Erythroblast (primary cell): Measurements from ENCODE around the gene PARD6G.
"Not testable (repeated sequence)": the region's sequence is repeated elsewhere in the genome, so short reads cannot be mapped to it uniquely, and the experiment has no call there.

Source experiments
- DNase-seq, 2 experiments: peaks; one replicate each; lab custom pipeline; 2025; lab: John Stamatoyannopoulos, UW
- GATA1 ChIP-seq: IDR thresholded peaks from 2 replicates; pipeline ENCODE4 v1.6.1; 2011; ENCODE audit warnings: low read depth, mild to moderate bottlenecking, control low read depth, low read length, moderate library complexity
- POLR2A ChIP-seq: IDR thresholded peaks from 2 replicates; pipeline ENCODE4 v1.6.1; 2011; ENCODE audit warnings: mild to moderate bottlenecking, low read length

Gene PARD6G, protein sequence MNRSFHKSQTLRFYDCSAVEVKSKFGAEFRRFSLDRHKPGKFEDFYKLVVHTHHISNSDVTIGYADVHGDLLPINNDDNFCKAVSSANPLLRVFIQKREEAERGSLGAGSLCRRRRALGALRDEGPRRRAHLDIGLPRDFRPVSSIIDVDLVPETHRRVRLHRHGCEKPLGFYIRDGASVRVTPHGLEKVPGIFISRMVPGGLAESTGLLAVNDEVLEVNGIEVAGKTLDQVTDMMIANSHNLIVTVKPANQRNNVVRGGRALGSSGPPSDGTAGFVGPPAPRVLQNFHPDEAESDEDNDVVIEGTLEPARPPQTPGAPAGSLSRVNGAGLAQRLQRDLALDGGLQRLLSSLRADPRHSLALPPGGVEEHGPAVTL

DNA sequence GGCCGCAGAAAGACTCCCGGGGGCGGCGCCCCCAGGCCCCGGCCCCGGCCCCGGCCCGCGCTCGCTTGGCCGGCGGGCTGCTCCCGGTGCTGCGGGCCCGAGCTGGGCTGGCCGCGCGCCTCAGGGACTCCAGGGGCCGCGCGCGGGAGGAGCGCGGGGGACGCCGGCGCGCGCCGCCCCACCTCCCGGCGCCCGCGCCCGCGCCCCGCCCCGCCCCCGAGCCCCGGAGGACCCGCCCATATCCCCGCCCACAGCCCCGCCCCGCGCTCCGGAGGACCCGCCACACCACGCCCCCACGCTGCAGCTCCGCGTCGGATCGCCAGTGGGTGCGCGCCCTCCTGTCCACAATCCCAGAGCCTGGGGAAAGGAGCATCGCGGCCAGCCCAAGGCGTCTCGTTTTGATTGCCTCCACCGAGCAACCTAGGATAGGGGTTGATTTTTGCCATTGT lies at the start of gene PARD6G:
Gene PARD6G (minus strand): TSS at position 122 of the 449 bp plus-strand sequence. CDS start 166 bp downstream, outside the sequence.
- DNase-seq = peak; percentile 72 to 82
- no peak for TF ChIP-seq GATA1
- no peak for TF ChIP-seq POLR2A

DNA sequence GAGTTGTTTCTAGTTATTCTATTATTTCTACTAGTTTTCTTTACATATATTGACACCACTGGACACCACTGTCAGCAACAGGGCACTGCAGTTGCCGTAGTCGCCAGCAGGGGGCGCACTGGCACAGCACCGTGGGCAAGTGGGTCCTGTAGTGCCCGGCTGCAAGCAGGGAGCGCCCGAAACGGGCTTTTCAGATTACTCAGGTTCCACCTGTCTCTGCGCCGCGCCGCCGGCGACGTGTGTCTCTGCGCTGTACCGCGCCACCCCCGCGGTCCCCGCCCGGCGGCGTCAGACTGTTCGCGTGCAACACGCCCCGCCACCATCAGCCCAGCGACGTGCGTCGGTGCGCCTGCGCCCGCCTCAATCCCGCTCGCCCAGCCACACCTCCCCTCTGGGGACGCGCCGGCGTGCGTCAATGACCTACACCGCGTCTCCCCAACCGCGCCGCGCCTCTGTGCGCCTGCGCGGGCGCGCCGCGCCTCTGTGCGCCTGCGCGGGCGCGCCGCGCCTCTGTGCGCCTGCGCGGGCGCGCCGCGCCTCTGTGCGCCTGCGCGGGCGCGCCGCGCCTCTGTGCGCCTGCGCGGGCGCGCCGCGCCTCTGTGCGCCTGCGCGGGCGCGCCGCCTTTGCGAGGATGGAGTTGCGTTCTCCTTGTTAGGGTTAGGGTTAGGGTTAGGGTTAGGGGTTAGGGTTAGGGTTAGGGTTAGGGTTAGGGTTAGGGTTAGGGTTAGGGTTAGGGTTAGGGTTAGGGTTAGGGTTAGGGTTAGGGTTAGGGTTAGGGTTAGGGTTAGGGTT lies 15.1 kb upstream of the PARD6G start:
- not testable (repeated sequence) for DNase-seq

DNA sequence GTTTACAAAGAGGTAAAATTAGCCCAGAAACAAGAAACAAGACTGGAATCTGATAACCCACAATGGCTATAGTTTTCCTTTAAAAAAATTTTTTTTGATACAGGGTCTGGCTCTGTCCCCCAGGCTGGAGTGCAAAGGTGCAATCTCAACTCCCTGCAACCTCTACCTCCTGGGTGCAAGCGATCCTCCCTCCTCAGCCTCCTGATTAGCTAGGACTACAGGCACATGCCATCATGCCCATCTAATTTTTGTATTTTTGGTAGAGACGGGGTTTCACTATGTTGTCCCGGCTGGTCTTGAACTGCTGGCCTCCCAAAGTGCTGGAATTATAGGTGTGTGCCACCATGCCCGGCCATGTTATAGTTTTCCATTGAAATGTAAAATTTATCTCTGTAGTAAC lies 12.3 kb upstream of the PARD6G start:
- TF ChIP-seq POLR2A = no peak
- no peak for TF ChIP-seq GATA1

DNA sequence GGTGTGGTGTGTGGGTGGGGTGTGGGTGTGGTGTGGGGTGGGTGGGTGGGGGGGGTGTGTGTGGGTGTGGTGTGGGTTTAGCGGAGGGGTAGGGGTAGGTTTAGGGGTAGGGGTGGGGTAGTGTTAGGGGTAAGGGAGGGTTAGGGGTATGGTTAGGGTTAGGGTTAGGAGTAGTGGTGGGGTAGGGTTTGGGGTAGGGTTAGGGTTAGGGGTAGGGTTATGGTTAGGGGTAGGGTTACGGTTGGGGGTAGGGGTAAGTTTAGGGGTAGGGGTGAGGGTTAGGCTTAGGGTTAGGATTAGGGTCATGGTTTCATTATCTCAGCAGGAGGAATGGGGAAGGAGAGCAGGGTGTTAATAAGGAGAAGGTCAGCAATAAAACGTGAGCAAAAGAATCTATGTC lies 11.3 kb upstream of the PARD6G start:
- no peak for DNase-seq
- TF ChIP-seq GATA1 = no peak
- TF ChIP-seq POLR2A = no peak

More for the DNA sequence above, 12.3 kb upstream of the PARD6G start:
- DNase-seq = no peak

DNA sequence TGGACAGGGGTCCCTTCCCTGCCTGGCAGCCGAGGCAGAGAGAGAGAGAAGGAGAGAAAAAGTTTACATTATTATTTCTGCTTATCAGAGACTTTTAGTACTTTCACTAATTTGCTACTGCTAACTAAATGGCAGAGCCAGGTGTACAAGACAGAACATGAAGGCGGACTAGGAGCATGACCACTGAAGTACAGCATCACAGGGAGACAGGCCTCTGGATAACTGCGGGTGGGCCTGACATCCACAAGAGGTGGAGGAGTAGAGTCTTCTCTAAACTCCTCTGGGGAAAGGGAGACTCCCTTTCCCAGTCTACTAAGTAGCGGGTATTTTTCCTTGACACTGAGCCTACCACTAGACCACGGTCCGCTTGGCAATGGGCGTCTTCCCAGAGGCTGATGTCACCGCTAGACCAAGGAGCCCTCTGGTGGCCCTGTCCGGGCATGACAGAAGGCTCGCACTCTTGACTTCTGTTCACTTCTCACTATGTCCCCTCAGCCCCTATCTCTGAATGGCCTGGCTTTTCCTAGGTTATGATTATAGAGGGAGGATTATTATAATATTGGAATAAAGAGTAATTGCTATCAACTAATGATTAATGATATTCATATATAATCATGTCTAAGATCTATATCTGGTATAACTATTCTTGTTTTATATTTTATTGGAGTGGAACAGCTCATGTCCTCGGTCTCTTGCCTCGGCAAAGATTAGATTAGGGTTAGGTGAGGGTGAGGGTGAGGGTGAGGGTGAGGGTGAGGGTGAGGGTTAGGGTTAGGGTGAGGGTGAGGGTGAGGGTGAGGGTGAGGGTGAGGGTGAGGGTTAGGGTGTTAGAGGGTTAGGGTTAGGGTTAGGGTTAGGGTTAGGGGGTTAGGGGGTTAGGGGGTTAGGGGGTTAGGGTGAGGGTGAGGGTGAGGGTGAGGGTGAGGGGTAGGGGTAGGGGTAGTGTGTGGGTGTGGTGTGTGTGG lies 10.5 kb upstream of the PARD6G start:
- DNase-seq = not testable (repeated sequence)

DNA sequence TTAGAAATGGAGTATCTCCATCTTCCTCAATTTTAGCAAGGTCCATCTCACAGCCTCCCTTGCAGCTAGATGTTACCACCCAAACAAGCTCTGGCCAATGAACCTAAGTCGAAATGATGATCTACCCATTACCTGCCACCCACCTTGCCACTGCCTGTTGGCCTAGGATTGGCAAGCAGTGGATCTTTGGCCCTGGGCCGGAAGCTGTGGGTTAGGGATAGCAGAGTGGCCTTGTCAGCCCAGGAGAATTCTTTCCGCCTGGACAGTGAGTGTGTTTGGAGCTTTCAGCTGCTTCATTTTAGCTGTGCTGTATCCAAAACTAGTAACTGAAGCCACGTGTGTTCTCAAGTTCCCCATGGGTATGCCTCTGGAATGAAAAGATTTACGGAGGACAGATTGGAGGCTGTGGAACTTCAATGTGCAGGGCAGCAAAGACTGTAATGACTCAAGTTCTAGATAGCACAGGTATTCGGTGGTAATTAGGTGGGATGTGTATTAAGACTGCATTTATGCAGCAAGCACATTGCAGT lies 7.7 kb upstream of the PARD6G start:
- TF ChIP-seq GATA1 (no peak), POLR2A (no peak)
- DNase-seq = no peak

DNA sequence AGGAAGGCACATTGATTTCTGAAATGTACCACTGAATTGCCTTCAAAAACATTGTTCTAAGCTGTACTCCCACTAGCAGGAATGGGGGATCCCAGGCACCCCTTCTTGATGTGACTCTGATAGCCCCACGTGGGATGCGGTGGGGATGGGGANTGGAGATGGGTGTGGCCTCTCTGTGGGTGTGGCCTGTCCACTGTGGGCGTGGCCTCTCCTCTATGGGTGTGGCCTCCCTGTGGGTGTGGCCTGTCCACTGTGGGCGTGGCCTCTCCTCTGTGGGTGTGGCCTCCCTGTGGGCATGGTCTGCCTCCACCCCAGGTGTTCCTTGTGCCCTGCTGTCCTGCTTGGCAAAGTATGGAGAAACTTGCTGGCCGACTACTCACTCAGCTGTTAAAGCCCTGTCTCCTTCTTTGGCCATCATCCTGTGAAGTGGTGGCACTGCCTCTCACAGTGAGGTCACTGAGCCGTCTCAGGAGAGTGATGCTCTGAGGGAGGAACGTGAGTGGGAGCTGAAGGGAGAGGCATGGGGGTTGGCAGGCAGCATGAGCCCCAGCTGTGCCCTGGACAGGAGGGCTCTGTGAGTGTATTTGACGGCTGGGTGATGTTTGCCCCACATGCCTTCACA lies 6.7 kb upstream of the PARD6G start:
- DNase-seq = peak; percentile 25 to 40
- TF ChIP-seq POLR2A = no peak
- TF ChIP-seq GATA1 = no peak

DNA sequence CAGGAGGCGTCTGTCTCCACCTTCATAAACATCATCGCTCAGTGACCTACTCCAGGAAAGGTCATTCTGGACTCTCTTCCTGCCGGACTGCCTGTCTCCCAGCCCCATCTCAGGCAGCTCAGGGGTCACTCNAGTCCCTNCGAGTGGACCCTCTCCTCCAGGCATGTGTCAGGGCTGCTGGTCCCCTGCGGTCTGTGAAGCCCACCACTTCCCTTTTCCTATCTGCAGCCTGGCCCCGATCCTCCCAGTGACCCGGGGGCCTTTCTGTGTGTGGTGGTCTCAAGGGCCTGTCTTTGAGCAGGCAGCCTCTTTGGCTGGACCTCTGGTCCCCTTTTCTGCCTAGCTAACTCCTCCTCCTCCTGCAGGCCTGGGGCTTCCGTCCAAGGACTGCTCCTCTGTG lies 5.9 kb upstream of the PARD6G start:
- no peak for DNase-seq

DNA sequence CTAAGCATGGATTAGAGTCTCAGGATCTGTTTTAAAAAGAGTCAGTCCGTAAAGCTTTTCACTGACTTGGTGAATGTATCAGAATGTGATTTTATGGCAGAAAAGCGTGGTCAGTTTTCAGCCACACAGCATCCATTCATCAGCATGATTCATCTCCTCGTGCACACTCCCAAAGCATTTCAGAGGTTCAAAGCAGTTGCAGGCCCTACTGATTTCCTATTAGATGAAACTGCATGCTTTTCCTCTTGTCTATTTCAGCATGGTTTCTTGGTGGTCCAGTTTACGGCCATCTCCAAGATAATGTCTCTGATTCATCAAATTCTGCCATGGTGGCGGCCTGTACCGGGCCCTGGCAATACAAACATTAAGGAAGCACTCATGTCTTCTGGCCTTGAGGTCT lies 4.8 kb upstream of the PARD6G start:
- no peak for DNase-seq
- TF ChIP-seq POLR2A = no peak
- no peak for TF ChIP-seq GATA1

More for the DNA sequence above, 5.9 kb upstream of the PARD6G start:
- no peak for TF ChIP-seq POLR2A
- no peak for TF ChIP-seq GATA1

DNA sequence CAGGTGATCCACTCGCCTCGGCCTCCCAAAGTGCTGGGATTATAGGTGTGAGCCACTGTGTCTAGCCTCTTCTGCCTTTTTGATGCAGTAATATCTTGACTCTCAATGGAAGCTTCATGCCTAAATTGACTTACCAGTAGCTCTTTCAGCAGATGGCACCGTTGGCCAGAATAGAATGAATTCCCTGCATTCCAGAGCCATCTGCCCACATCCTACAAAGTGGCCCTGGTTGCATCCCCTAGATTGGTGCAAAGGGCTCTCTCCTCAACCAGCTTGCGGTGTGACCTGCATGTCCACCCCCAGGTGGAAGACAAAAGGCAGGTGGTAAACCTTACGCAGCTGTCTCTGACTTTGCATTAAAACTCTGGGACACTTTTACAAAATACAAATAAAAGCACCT lies 4.4 kb upstream of the PARD6G start:
- no peak for DNase-seq
- TF ChIP-seq GATA1 (no peak), POLR2A (no peak)

DNA sequence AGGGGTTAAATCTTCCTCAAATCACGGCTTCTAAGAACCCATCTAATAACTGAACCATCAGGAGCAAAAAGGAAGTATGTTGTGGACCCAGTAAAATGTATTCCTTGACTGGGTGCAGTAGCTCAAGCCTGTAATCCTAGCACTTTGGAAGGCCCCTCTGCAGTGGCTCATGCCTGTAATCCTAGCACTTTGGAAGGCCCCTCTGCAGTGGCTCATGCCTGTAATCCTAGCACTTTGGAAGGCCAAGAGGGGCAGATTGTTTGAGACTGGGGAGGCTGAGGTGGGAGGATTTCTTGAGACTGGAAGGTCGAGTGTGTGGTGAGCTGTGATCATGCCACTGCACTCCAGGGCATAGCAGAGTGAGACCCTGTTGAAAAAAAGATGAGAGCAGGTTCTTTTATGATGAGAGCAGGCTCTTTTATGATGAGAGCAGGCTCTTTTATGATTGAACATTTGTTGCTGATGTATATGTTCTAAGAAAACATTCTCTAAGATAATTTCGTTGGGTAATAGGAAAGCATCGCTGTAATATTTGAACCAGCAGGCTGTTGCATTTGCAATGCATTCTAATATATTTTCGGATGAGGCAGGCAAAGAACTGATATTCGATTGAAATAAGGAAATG lies 3.5 kb upstream of the PARD6G start:
- DNase-seq = no peak
- no peak for TF ChIP-seq POLR2A
- TF ChIP-seq GATA1 = no peak
